ENCODE results near the gene OR2S2.

OR2S2 gene

GRCh38 chr9:35930521-35930920 lies 27.4 kb downstream of the OR2S2 start:
- TF ChIP-seq POLR2AphosphoS5 (IDR thresholded peaks at IDR 0.05; ENCODE audit: low read depth, low read length) (no peak), SIN3A (IDR thresholded peaks at IDR 0.05; ENCODE audit: borderline replicate concordance, insufficient read depth, low read length) (no peak), REST (IDR thresholded peaks at IDR 0.05; ENCODE audit: insufficient read depth in 1 of 2, low read depth in 2 of 2, low read length in 2 of 2) (no peak), TAF1 (IDR thresholded peaks at IDR 0.05; ENCODE audit: borderline replicate concordance, insufficient read depth, low read length) (no peak), FOXP2 (optimal IDR thresholded peaks at IDR 0.05; ENCODE audit: borderline replicate concordance, extremely low read depth, extremely low read length, insufficient read depth) (no peak)

GRCh38 chr9:35929453-35929718 lies 28.6 kb downstream of the OR2S2 start:
- no peak for TF ChIP-seq POLR2AphosphoS5 (IDR thresholded peaks at IDR 0.05; ENCODE audit: low read depth, low read length)
- no peak for TF ChIP-seq TAF1 (IDR thresholded peaks at IDR 0.05; ENCODE audit: borderline replicate concordance, insufficient read depth, low read length)
- TF ChIP-seq REST (IDR thresholded peaks at IDR 0.05; ENCODE audit: insufficient read depth in 1 of 2, low read depth in 2 of 2, low read length in 2 of 2): no peak
- TF ChIP-seq FOXP2 (optimal IDR thresholded peaks at IDR 0.05; ENCODE audit: borderline replicate concordance, extremely low read depth, extremely low read length, insufficient read depth): no peak
- TF ChIP-seq SIN3A (IDR thresholded peaks at IDR 0.05; ENCODE audit: borderline replicate concordance, insufficient read depth, low read length): no peak

GRCh38 chr9:35928591-35929452 lies 29.1 kb downstream of the OR2S2 start:
- TF ChIP-seq REST (IDR thresholded peaks at IDR 0.05; ENCODE audit: insufficient read depth in 1 of 2, low read depth in 2 of 2, low read length in 2 of 2) (no peak), POLR2AphosphoS5 (IDR thresholded peaks at IDR 0.05; ENCODE audit: low read depth, low read length) (no peak), SIN3A (IDR thresholded peaks at IDR 0.05; ENCODE audit: borderline replicate concordance, insufficient read depth, low read length) (no peak), FOXP2 (optimal IDR thresholded peaks at IDR 0.05; ENCODE audit: borderline replicate concordance, extremely low read depth, extremely low read length, insufficient read depth) (no peak), TAF1 (IDR thresholded peaks at IDR 0.05; ENCODE audit: borderline replicate concordance, insufficient read depth, low read length) (no peak)

GRCh38 chr9:35923927-35924763 lies 33.8 kb downstream of the OR2S2 start:
- TF ChIP-seq POLR2AphosphoS5 (IDR thresholded peaks at IDR 0.05; ENCODE audit: low read depth, low read length) (no peak), SIN3A (IDR thresholded peaks at IDR 0.05; ENCODE audit: borderline replicate concordance, insufficient read depth, low read length) (no peak), FOXP2 (optimal IDR thresholded peaks at IDR 0.05; ENCODE audit: borderline replicate concordance, extremely low read depth, extremely low read length, insufficient read depth) (no peak), TAF1 (IDR thresholded peaks at IDR 0.05; ENCODE audit: borderline replicate concordance, insufficient read depth, low read length) (no peak), REST (IDR thresholded peaks at IDR 0.05; ENCODE audit: insufficient read depth in 1 of 2, low read depth in 2 of 2, low read length in 2 of 2) (no peak)
